ENCODE measurements around the gene TRAPPC3.

DNA sequence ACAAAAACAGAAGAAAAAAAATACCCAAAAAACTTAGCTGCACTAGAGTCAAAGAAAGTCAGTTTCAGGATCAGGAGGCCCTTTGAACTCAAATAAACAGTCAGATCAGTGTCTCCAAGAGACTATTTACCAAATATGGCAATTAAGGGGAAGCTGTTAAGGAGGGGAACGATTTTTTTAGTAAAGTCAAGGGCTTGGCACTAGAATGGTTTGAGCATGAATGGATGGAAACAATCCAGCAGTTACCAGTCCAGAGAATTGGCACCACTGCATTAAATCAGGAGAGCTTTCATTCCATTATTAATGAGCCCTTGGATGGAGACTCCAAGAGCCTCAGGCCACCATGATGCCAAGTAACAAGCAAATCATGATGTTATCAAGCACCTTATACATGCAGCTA lies 7.2 kb downstream of the TRAPPC3 start:
- TF ChIP-seq, protein P1, sequence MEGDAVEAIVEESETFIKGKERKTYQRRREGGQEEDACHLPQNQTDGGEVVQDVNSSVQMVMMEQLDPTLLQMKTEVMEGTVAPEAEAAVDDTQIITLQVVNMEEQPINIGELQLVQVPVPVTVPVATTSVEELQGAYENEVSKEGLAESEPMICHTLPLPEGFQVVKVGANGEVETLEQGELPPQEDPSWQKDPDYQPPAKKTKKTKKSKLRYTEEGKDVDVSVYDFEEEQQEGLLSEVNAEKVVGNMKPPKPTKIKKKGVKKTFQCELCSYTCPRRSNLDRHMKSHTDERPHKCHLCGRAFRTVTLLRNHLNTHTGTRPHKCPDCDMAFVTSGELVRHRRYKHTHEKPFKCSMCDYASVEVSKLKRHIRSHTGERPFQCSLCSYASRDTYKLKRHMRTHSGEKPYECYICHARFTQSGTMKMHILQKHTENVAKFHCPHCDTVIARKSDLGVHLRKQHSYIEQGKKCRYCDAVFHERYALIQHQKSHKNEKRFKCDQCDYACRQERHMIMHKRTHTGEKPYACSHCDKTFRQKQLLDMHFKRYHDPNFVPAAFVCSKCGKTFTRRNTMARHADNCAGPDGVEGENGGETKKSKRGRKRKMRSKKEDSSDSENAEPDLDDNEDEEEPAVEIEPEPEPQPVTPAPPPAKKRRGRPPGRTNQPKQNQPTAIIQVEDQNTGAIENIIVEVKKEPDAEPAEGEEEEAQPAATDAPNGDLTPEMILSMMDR (IDR thresholded peaks at IDR 0.05; ENCODE audit: low read depth, low read length): no peak
- TF ChIP-seq EZH2phosphoT487 (IDR thresholded peaks at IDR 0.05; ENCODE audit: low read depth): no peak

Measured in OCI-LY3 (cell line).